ENCODE data around the gene HBQ1. TPM values are rescaled to one million over a fixed set of nuclear protein-coding genes. Genes with fewer than 3 reads are reported as not detected.
A peak's percentile ranks its signal among the peaks of the same experiment; 100 is the strongest.

Gene HBQ1
- total RNA-seq, 1 experiment from 2014 or later = 10.4 TPM

GRCh38 chr16:187330-187729 lies 7.1 kb downstream of the HBQ1 start:
- Histone ChIP-seq H3K27me3 (ENCODE audit: control insufficient read depth, insufficient read depth, low read length) (no peaks in the 10 kb centered on the region), H3K9me3 (ENCODE audit: control insufficient read depth, insufficient read depth, low read depth, low read length) (no peaks in the 10 kb centered on the region), H3K36me3 (ENCODE audit: control insufficient read depth, insufficient read depth, low read length) (peaks cover 14% of the 10 kb centered on the region), H3K4me1 (ENCODE audit: control insufficient read depth, insufficient read depth, low read length) (no peaks in the 10 kb centered on the region), H3K4me3 (ENCODE audit: low read depth in 2 of 2, low read length in 2 of 2) (no peak overlapping the region), H3K27ac (ENCODE audit: low read length) (no peak overlapping the region)
- CTCF ChIA-PET = no interaction called here
- ATAC-seq (no peak), DNase-seq (ENCODE audit: low read depth, low spot score) (no peak)
- no TSS peak for BruUV-seq (replicated peaks)
- TF ChIP-seq SIN3A (IDR thresholded peaks at IDR 0.05; ENCODE audit: borderline replicate concordance, insufficient read depth, low read depth, low read length) (no peak), TCF7L2 (IDR thresholded peaks at IDR 0.05; ENCODE audit: low read depth, low read length) (no peak), REST (IDR thresholded peaks at IDR 0.05; ENCODE audit: insufficient read depth in 1 of 2, low read depth in 2 of 2, low read length in 1 of 2) (no peak), POLR2AphosphoS5 (IDR thresholded peaks at IDR 0.05; ENCODE audit: low read depth, low read length) (no peak), CTCF (IDR thresholded peaks at IDR 0.05) (no peak)
- intact Hi-C loops (cut with micrococcal nuclease; ENCODE audit: unreplicated experiment) = no loop called here
- POLR2A ChIA-PET = no interaction called here
- in situ Hi-C loops (cut with HindIII; ENCODE audit: low pct_unique_long_range_greater_than_20kb, low sequenced_read_pairs) = no loop called here

- intact Hi-C loops (cut with micrococcal nuclease; ENCODE audit: unreplicated experiment) (no loop called here), in situ Hi-C loops (cut with HindIII; ENCODE audit: low pct_unique_long_range_greater_than_20kb, low sequenced_read_pairs) (no loop called here)
- ATAC-seq = peak; percentile 67; the same call in 1 of the 2 replicates
- Histone ChIP-seq H3K27me3 (ENCODE audit: control insufficient read depth, insufficient read depth, low read length) (no peaks in the 10 kb centered on the region), H3K9me3 (ENCODE audit: control insufficient read depth, insufficient read depth, low read depth, low read length) (no peaks in the 10 kb centered on the region), H3K27ac (ENCODE audit: low read length) (no peak overlapping the region), H3K4me1 (ENCODE audit: control insufficient read depth, insufficient read depth, low read length) (no peaks in the 10 kb centered on the region), H3K36me3 (ENCODE audit: control insufficient read depth, insufficient read depth, low read length) (peaks cover 16% of the 10 kb centered on the region), H3K4me3 (ENCODE audit: low read depth in 2 of 2, low read length in 2 of 2) (no peak overlapping the region)
- TF ChIP-seq REST (IDR thresholded peaks at IDR 0.05; ENCODE audit: insufficient read depth in 1 of 2, low read depth in 2 of 2, low read length in 1 of 2) = no peak
- no peak for TF ChIP-seq TCF7L2 (IDR thresholded peaks at IDR 0.05; ENCODE audit: low read depth, low read length)
- no peak for TF ChIP-seq CTCF (IDR thresholded peaks at IDR 0.05)
- no peak for TF ChIP-seq SIN3A (IDR thresholded peaks at IDR 0.05; ENCODE audit: borderline replicate concordance, insufficient read depth, low read depth, low read length)
- TF ChIP-seq POLR2AphosphoS5 (IDR thresholded peaks at IDR 0.05; ENCODE audit: low read depth, low read length) = no peak
- BruUV-seq (replicated peaks) = no TSS peak
- ChIA-PET CTCF (no interaction called here), POLR2A (no interaction called here)
- no peak for DNase-seq (ENCODE audit: low read depth, low spot score)
Measured at GRCh38 chr16:188674-189073, 8.4 kb downstream of the HBQ1 start.

Data from Panc1 (cell line).